C4-2B (cell line): Measurements from ENCODE around the gene ZNF277.

ENCODE experiments used
- CTCF ChIP-seq: fragments of 450-650 bp; conservative IDR thresholded peaks from 2 replicates; pipeline ENCODE4 v1.5.1; 2017; ENCODE audit warnings: mild to moderate bottlenecking
- ZFX ChIP-seq: fragments of 450-650 bp; IDR thresholded peaks from 2 replicates; pipeline ENCODE4 v1.6.1; 2017

DNA sequence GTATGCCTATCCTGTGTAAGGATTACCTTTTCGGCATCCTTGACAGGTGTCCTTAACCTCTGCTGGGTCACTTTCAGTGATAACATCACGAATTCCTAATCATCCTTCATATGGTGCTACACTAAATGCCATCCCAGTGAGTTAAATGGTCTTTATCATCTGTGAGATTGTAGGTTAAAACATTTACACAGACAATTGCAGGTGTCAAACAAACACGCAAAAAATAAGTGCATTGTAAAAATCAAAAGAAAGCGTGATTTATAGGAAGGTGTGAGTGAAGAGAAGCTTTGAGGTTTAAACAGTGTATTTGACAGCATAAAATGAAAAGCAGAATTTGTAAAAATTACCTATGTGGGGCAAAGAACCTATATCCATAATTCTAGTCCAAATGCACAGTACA lies 132.3 kb downstream of the ZNF277 start:
- no peak for TF ChIP-seq CTCF
- no peak for TF ChIP-seq ZFX
